NCI-H748 treated with DMSO at 0.1 percent for 48 hours (cell line): ENCODE measurements around the gene MBD5.
A peak's percentile ranks its signal among the peaks of the same experiment; 100 is the strongest.

Source experiments
- DNase-seq: peaks from one replicate; lab custom pipeline; 2025; lab: John Stamatoyannopoulos, UW

Gene MBD5

DNA sequence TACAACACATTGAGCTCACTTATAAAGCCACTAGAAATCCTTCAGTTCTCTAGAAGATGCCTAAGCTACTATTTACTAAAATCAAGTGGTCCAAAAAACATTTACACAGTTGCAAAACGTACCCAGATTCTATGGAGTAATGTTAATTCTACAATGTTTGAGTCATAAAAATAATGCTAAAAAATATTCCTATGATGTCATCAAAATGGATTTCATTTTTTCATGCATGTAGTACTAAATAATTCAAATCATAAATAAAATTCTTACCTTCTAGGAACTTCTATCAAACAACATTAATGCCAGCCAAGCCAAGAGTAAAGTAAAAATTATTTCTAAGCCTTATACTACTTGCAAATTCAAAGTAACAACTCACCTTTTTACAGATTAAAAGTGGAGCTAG is 454.7 kb downstream of the MBD5 start:
- DNase-seq = no peak

DNA sequence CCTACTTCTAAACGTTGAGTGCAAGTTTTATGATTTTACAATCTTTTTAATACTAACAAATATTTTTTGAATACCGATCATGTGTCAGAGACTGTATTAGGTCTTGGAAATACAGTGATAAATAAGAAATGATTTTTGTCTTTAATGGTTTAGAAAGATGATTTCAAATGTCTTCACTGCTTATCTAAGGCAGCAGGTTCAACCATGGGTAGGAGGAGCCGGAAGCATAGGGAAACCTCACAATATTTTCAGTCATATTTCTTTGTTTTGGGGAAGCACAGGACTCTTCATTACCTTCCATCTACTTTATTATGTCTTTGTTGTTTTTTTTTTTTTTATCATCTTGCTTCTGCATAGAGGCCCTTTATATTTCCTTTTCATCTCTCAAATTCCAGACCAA is 458.5 kb downstream of the MBD5 start:
- no peak for DNase-seq

DNA sequence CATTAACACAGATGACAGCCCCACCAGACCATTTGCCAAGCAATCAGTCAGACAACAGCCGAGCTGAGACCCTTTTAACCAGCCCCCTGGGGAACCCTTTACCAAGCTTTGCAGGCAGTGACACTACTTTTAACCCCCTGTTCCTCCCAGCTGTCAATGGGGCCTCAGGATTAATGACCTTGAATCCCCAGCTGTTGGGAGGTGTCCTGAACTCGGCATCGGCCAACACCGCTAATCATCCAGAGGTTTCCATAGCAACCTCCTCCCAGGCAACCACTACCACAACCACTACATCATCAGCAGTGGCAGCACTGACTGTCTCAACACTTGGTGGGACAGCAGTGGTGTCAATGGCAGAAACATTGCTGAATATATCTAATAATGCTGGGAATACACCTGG is 462.8 kb downstream of the MBD5 start:
- DNase-seq = peak; percentile 20

GRCh38 chr2:148484066-148484465 is 463.2 kb downstream of the MBD5 start:
- DNase-seq = no peak

- DNase-seq = no peak
Measured at GRCh38 chr2:148486655-148487054, 465.8 kb downstream of the MBD5 start.

- no peak for DNase-seq
Measured at GRCh38 chr2:148487439-148487838, 466.5 kb downstream of the MBD5 start.

GRCh38 chr2:148490840-148491439 is 470.0 kb downstream of the MBD5 start:
- DNase-seq = no peak

GRCh38 chr2:148493822-148494563 is 473.1 kb downstream of the MBD5 start:
- no peak for DNase-seq

DNA sequence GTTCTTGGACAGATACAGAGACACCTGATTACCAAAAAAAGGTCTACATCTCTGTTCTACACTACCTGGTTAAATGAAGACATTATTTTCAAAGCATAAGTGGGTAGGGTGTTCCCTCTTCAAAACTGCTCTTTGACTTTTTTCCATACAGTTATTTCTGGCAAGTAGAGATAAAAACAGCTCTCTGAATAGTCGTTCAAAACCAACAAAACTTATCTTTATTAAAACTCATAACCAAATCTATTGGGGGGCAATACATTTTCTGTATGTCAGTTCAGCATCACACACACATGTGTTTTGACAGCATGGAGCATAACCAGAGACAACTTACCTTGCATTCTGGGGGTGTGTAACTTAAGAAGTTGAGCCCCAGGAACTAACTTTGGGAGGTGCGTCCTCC is 474.7 kb downstream of the MBD5 start:
- DNase-seq = no peak

- DNase-seq = peak; percentile 16
Measured at GRCh38 chr2:148501545-148501944, 480.7 kb downstream of the MBD5 start.

GRCh38 chr2:148503516-148503915 is 482.6 kb downstream of the MBD5 start:
- DNase-seq = no peak

GRCh38 chr2:148507970-148508369 is 487.1 kb downstream of the MBD5 start:
- DNase-seq = no peak

- no peak for DNase-seq
Measured at GRCh38 chr2:148508878-148509287, 488.0 kb downstream of the MBD5 start.

- peak; percentile 70 for DNase-seq
Measured at GRCh38 chr2:148509288-148509902, 488.5 kb downstream of the MBD5 start.

DNA sequence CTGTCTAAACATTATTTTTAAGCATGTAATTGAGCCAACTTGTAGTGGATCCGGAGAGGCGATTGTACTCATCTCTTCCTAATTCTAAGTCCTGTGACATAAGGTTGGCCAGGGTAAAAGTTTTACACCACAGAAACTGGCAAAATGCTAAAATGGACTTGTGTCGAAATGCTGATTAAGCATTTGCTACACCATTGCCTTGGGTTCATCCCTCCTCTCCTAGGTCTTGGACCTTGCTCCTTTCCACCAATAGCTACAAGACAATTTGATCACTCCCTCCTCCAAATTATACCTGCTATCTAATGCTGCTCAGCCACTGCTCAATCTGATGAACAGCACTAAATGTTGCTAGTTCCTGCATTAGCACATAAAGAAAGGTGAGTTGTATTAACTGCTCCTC is 491.0 kb downstream of the MBD5 start:
- no peak for DNase-seq

- DNase-seq = no peak
Measured at GRCh38 chr2:148512501-148512900, 491.6 kb downstream of the MBD5 start.

- no peak for DNase-seq
Measured at GRCh38 chr2:148513427-148513826, 492.5 kb downstream of the MBD5 start.

GRCh38 chr2:148515120-148515519 is 494.2 kb downstream of the MBD5 start:
- DNase-seq = no peak

DNA sequence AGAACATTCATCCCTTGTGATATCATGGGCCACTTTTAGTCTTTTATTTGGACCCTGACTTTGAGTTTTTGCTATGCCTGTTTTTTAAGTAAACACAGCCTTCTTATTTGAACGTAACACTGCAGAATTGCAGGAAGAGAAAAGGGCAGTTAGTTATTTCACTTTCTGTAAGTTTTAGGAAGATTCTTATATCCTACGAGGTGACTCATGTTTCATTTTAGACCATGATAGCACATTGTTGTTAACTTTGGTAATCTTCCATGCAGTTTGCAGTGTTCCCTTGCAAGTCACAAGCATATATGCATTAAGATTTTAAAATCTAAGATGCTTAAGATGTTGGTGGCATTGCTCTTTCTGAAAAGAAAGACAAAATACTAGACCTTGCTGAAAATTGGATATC is 495.1 kb downstream of the MBD5 start:
- DNase-seq = no peak

DNA sequence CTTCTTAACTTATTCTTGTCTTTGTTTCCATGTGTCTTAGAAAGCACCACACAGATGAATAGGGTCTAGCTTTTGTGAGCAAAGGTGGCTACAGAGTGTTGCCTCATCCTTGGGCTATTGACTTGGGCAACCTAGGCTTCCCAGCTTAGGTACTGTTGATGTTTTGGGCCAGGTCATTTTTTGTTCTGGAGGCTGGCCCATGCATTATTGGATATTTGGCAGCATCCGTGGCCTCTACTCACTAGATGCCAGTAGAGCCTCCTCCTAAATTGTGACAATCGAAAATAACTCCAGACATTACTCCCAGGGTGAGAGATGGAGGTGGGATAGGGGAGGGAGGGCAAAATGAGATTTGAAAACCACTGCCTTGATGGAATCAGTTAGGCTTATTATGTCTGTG is 496.4 kb downstream of the MBD5 start:
- no peak for DNase-seq

DNA sequence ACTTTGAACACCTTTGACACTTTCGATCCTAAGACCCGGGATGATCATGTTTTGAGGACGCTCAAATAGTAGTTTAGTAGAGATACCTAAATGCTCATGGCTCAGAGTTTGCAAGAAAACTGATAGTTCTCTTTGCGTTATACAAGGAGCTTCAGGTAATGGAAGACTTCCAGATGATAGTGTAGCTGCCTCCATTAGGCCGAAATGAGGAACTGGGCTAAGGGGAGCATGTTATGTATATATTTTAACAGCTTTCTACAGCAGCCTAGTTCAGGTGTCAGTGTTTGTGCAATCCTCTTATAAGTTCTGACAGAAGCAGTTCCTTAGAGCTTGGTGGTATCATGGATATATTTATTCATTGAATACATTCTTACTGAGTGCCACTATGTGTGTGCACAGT is 496.9 kb downstream of the MBD5 start:
- DNase-seq = no peak

DNA sequence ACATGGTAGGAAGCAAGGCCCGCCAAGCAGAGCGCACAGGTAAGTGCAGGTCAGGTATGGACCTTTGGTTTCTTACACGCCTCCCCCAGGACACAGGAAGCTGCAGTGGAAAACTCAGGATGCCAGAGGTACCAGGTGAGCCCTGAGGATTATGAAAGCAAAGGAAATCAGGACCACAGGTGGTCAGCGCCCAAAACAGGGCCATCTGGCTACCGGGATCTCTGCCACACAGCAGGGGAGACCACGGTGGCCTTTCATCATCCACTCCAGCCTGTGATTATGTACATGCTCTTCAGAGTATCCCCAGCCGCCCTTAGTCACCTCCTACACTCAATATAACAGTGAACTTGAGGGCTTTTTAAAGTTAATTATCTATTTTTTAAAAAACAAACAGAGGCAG is 498.1 kb downstream of the MBD5 start:
- DNase-seq = peak; percentile 77

- DNase-seq = no peak
Measured at GRCh38 chr2:148521181-148521580, 500.3 kb downstream of the MBD5 start.

- no peak for DNase-seq
Measured at GRCh38 chr2:148523315-148523714, 502.4 kb downstream of the MBD5 start.
